ENCODE data around the gene ANKRD10.

DNA sequence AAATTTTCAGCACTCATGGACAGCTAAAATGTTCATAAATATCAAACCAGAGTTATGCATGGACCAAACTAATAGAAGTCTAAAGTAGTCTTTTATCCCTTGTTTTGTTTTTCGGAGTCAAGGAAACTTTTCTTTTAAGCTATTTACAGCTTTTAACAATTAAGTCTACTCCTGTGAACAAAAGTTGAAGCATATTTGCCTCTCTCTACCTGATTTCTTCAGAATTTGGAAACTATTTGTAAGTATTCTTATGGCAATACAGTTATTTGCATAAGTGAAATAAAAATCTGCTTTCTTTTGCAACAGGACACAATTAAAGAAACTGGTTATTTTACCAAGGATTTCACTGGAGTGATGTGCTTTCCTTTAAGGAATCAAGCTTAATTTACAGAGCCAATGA lies 47.1 kb upstream of the ANKRD10 start:
- TF ChIP-seq, protein P1, sequence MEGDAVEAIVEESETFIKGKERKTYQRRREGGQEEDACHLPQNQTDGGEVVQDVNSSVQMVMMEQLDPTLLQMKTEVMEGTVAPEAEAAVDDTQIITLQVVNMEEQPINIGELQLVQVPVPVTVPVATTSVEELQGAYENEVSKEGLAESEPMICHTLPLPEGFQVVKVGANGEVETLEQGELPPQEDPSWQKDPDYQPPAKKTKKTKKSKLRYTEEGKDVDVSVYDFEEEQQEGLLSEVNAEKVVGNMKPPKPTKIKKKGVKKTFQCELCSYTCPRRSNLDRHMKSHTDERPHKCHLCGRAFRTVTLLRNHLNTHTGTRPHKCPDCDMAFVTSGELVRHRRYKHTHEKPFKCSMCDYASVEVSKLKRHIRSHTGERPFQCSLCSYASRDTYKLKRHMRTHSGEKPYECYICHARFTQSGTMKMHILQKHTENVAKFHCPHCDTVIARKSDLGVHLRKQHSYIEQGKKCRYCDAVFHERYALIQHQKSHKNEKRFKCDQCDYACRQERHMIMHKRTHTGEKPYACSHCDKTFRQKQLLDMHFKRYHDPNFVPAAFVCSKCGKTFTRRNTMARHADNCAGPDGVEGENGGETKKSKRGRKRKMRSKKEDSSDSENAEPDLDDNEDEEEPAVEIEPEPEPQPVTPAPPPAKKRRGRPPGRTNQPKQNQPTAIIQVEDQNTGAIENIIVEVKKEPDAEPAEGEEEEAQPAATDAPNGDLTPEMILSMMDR (IDR thresholded peaks at IDR 0.05 in 4 of 5, conservative IDR thresholded peaks at IDR 0.05 in 1 of 5), result no peak
- TF ChIP-seq POLR2A (IDR thresholded peaks at IDR 0.05), result no peak
